ENCODE results near the gene FCAR.
"Not testable (repeated sequence)": the region's sequence is repeated elsewhere in the genome, so short reads cannot be mapped to it uniquely, and the experiment has no call there.

The FCAR gene

DNA sequence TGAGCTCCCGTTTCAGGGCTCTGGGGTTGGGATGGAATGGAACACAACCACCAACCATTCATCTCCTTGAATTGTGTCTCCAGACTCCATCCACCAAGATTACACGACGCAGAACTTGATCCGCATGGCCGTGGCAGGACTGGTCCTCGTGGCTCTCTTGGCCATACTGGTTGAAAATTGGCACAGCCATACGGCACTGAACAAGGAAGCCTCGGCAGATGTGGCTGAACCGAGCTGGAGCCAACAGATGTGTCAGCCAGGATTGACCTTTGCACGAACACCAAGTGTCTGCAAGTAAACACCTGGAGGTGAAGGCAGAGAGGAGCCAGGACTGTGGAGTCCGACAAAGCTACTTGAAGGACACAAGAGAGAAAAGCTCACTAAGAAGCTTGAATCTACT is 15.5 kb downstream of the FCAR start:
- TF ChIP-seq, protein P1, sequence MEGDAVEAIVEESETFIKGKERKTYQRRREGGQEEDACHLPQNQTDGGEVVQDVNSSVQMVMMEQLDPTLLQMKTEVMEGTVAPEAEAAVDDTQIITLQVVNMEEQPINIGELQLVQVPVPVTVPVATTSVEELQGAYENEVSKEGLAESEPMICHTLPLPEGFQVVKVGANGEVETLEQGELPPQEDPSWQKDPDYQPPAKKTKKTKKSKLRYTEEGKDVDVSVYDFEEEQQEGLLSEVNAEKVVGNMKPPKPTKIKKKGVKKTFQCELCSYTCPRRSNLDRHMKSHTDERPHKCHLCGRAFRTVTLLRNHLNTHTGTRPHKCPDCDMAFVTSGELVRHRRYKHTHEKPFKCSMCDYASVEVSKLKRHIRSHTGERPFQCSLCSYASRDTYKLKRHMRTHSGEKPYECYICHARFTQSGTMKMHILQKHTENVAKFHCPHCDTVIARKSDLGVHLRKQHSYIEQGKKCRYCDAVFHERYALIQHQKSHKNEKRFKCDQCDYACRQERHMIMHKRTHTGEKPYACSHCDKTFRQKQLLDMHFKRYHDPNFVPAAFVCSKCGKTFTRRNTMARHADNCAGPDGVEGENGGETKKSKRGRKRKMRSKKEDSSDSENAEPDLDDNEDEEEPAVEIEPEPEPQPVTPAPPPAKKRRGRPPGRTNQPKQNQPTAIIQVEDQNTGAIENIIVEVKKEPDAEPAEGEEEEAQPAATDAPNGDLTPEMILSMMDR (IDR thresholded peaks at IDR 0.05; ENCODE audit: low read depth, low read length): no peak
- no peak for DNase-seq (ENCODE audit: extremely low read depth, low read depth)

DNA sequence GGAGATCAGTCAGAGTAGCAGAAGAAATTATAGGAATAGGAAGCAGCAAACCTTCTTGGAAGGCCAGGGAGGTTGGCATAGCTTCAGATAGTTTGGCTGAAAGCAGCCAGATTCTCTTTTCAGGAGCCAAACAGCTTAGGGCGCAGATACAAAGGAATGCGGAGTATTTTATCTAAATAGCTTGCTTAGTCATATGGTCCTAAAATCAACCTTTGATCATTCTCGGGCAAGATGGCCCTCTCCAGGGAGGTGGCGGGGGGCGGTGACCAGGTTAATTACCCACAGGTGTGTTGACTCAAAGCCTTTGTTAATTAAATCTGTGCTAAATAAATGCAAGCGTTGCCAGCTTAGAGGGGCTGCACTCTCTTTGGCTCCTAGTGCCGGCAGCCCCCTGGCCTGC is 19.4 kb downstream of the FCAR start:
- DNase-seq (ENCODE audit: extremely low read depth, low read depth): no peak
- TF ChIP-seq, protein P1 (IDR thresholded peaks at IDR 0.05; ENCODE audit: low read depth, low read length): no peak

DNA sequence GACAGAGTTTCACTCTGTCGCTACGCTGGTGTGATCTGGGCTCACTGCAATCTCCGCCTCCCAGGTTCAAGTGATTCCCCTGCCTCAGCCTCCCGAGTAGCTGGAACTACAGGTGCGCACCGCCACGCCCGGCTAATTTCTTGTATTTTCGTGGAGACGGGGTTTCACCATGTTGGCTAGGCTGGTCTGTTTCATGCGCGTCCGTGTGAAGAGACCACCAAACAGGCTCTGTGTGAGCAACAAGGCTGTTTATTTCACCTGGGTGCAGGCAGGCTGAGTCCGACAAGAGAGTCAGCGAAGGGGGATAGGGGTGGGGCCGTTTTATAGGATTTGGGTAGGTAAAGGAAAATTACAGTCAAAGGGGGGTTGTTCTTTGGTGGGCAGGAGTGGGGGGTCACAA is 20.1 kb downstream of the FCAR start:
- not testable (repeated sequence) for DNase-seq (ENCODE audit: extremely low read depth, low read depth)

DNA sequence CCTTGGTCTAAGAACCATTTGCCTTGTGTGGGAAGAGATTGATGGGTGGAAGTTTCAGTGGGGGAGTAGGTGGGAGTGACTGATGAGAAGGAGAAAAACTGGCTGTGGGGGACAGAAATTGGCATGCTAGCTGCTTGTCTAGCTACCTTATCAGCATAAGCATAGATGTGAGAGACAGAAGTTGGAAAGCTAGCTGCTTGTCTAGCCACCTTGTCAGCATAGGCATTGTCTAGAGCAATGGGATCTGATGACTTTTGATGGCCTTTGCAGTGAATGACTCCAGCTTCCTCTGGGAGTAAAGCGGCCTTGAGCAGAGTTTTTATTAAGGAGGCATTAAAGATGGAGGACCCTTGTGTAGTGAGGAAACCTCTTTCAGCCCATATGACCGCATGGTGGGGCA is 22.0 kb downstream of the FCAR start:
- no peak for DNase-seq (ENCODE audit: extremely low read depth, low read depth)
- TF ChIP-seq, protein P1 (IDR thresholded peaks at IDR 0.05; ENCODE audit: low read depth, low read length): no peak

DNA sequence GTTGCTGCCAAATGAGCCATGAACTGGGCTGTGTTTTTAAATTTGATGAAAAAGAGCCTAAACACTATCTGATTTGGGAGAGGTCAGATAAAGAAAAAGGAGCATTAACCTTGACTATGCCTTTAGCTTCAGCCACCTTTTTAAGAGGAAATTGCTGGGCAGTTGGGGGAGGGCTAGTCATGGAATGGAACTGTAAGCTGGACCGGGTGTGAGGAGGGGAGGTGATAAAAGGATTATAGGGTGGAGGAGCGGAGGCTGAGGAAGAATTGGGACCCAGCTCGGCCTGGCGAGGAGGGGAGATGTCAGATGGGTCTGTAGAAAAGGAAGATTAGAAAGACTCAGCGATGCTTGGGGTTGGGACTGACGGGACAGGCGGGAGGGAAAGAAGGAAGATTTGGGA is 24.6 kb downstream of the FCAR start:
- DNase-seq (ENCODE audit: extremely low read depth, low read depth): not testable (repeated sequence)

DNA sequence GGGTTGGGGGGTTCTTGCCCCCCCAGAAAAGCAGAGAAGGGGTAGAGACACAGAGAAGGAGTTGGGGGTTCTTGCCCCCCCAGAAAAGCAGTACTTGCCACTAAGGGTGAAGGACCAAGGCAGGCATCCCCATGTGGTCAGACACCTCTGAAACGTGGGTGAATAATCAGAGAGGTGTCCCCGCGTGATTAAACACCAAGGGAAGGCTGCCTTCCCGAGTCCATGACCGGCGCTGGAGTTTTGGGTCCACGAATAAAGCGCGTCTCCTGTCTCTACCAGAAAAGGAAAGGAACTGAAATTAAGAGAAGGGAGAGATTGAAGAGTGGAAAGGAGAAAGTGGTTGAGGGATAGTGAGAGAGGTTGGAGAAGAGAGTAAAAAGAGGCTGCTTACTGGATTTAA is 25.6 kb downstream of the FCAR start:
- not testable (repeated sequence) for DNase-seq (ENCODE audit: extremely low read depth, low read depth)

DNA sequence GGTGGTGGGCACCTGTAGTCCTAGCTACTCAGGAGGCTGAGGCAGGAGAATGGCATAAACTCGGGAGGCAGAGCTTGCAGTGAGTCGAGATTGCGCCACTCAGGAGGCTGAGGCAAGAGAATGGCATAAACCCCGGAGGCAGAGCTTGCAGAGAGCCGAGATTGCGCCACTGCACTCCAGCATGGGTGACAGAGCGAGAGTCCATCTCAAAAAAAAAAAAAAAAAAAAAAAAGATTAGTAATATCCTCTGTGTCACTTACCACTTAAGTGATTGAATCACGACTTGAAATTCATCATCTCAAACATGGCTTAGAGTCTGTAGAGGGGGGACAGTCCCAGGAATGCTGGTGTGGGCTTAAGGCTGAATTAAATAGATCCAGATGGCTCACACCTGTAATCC is 27.1 kb downstream of the FCAR start:
- DNase-seq (ENCODE audit: extremely low read depth, low read depth): not testable (repeated sequence)

DNA sequence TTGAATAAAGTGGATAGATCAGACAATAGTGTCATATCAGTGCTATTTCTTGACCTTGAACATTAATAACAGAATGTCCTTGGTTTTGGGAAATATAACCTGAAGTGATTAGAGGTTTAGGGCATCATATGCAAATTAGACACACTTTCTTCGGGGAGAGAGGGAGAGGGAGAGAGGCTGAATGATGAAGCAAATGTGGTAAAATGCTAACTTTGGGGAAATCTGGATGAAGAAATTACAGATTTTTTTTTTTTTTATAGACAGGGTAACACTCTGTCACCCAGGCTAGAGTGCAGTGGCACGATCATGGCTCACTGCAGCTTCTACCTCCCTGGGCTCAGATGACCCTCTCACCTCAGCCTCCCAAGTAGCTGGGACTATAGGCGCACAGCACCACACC is 28.0 kb downstream of the FCAR start:
- TF ChIP-seq, protein P1 (IDR thresholded peaks at IDR 0.05; ENCODE audit: low read depth, low read length): no peak
- no peak for DNase-seq (ENCODE audit: extremely low read depth, low read depth)

DNA sequence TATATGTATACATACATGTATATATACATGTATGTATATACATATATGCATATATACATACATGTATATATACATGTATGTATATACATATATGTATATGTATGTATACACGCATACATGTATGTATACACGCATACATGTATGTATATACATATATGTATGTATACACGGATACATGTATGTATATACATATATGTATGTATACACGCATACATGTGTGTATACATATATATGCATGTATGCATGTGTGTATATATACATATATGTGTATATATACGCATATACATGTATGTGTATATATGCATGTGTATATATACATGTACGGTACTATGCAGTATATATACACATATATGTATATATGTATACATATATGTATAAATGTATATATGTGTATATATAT is 29.3 kb downstream of the FCAR start:
- TF ChIP-seq, protein P1 (IDR thresholded peaks at IDR 0.05; ENCODE audit: low read depth, low read length): no peak
- no peak for DNase-seq (ENCODE audit: extremely low read depth, low read depth)

DNA sequence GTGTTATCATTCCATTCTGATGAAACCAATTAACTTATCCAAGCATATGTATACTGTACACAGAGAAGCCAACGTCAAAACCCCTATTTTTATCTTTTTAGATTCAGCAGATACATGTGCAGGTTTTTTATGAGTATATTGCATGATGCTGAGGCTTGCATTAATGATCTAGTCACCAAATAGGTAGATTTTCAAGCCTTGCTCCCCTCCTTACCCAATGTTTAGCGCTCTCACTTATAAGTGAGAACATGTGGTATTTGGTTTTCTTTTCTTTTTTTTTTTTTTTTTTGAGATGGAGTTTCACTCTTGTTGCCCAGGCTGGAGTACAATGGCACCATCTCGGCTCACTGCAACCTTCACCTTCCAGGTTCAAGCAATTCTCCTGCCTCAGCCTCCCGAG is 30.2 kb downstream of the FCAR start:
- not testable (repeated sequence) for DNase-seq (ENCODE audit: extremely low read depth, low read depth)
